HG03558 (cell line): ENCODE measurements around the gene C2CD4A.

Experiments
- ATAC-seq: cut with Tn5 transposase; IDR thresholded peaks from one replicate; pipeline ENCODE4 v1.9.1; 2021; ENCODE audit warnings: moderate number of reproducible peaks; ENCODE audit not compliant: unreplicated experiment; ENCODE audit errors: extremely low read depth

Gene C2CD4A

DNA sequence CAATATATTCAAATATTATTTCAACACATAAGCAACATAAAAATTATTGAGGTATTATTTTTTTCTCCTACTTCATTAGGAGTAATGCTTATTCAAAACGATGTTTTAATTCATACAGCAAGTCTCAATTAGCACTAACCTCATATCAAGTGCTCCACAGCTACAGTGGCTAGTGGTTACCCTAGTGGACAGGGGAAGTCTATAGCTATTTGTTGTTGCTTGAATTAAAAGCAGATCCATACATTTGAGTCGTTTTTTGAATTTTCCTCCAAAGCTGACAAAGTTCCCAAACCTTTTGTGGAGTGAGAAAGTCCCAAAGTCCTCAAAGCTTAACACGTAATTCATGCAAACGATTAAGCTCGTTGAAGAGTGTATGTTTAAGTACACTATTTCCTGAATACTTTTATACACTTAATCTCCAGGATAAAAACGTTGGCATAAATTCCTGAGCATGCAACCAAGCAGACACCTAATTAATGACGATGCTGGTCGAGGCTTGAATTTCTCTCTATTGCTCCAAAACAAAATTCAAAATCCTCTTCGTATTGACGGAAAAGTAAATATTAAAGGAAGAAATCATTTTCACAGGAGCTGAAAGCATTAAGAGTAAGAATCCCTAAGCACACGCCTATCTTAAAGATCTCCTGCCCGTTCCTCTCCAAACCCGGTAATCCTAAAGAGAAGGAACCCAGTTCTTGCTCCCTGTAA, 7.5 kb upstream of the C2CD4A start:
- ATAC-seq: no peak

DNA sequence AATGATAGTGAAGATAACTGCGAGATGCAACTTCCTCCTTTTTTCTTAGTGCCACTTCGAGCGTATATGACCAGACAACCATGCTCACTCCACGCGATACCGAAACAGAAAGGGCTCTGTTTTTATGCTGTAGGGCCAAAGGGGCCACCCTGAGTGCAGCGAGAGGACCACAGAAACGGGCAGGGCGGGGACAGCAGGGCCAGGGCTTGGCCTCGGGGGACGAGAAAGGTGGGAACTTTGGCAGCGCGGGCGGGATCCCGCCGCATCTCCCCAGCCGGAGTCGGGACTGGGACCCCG, 7.0 kb upstream of the C2CD4A start:
- peak; percentile 50 for ATAC-seq

DNA sequence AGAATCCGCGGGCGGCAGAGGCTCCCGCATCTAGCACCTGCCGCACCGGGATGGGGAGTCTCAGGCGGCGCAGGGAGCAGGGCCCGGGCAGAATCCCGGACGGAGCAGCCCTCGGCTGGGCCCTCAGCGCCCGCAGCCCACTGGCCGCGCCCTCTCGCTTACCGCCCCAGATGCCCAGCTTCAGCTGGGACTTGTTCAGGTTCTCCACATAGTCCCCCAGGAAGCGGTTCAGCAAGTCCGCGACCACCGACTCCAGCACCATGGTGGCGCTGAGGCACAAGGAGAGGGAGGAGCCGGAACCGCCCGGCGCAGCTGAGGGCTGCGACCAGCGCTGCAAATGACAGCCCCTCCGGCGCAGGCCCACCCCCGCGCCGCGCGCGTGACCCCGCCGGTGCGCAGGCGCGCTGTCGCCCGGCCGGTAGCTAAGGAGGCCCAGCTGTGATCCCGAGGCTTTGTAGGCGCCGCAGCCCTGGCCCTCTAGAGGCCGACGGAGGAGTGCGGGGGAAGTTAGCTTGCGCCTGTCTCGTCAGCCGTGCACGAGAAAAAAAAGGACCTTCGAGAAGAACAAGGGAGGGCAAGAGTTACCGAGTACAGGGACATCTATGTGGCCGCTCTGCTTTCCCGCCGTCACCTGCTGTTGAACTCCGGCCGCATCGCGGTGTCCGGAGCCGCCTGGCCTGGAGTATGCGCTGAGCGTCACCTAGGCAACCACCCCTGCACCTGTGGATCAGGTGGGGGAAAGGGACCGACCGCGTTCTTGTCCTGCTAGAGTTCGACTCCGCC, 6.5 kb upstream of the C2CD4A start, which contains the start of gene VPS13C:
Gene VPS13C (minus strand): TSS at position 335 of the 783 bp plus-strand sequence. CDS start 73 bp downstream, at position 262.
- ATAC-seq: peak; percentile 56

GRCh38 chr15:62060896-62061280, 5.9 kb upstream of the C2CD4A start:
- no peak for ATAC-seq

DNA sequence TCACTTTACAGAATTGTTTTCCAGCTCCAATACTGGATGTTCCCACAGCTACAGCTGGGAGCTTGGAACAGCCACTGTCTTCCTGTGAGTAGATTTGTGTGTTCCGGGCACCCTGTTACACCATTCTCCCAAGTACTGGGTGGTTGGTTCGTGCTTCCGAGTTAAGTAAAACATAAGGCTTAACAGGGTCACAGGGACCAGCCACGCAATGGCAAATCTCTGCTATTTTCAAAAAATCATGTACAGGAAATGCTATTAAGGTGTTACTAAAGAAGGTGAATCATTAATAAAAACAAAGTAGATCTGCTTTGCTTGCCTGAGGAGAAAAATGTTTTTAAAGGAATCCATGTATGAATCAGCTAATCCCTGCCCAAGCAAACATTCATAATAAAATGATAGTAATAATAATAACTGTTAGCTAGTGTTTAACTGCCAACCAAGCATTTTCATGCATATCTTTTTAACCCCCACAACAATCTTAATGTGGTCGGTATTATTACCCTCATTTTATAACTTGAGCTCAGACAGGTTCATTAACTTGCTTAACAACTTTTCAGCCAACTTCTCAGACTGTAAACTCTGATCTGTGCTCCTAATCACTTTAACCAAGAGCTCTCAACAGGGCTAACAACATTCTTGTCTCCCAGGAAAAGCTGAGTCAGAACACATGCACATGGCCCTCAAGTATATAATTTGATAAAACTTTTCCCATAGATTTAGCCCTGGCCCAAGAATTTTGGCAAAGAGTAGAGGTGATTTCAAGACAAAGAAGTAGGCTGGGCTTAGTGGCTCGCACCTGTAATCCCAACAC, 2.7 kb upstream of the C2CD4A start:
- no peak for ATAC-seq

DNA sequence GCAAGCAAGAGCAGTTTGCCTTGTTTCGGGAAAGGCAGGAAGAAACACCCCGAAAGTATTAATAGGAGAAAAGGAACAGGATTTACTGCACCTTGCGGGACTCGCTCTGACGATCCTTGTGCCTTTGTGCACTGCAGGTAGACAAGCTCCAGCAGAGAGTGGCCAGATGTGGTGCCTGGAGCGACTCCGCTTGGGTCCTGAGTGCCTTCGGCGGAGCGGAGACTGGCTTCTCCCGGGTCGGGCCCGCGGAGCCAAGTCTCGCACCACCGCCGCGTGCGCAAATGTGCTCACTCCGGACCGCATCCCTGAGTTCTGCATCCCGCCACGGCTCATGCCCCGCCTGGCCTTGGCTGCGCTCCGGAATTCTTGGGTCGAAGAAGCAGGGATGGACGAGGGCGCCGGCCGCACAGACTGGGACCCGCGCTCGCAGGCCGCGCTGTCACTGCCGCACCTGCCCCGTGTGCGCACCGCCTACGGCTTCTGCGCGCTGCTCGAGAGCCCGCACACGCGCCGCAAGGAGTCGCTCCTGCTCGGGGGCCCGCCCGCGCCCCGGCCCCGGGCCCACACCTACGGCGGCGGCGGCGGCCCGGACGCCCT, 769 bp downstream of the C2CD4A start:
- ATAC-seq: no peak

DNA sequence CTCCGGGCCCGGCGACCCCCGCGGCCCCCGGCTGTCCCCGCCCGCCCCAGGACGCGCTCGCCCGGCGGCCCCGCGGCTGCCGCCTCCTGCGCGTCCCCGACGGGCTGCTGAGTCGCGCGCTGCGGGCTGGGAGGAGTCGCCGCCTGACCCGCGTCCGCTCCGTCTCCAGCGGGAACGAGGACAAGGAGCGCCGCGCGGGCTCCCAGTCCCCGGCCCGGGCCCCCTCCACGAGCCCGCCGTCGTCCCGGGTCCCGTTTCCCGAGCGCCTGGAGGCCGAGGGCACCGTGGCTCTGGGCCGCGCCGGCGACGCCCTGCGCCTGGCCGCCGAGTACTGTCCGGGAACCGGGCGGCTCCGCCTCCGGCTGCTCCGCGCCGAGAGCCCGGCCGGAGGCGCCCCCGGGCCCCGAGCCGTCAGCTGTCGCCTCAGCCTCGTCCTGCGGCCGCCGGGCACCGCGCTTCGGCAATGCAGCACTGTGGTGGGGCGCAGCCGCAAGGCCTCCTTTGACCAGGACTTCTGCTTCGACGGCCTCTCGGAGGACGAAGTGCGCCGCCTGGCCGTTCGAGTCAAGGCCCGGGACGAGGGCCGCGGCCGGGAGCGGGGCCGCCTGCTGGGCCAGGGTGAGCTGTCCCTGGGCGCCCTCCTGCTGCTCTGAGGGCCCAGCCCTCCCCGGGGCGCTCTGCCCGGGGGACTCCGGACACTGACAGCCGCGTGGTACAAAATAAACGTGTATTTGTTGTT, 1.5 kb downstream of the C2CD4A start:
- no peak for ATAC-seq

GRCh38 chr15:62068810-62069167, 2.0 kb downstream of the C2CD4A start:
- ATAC-seq: no peak

GRCh38 chr15:62069551-62069950, 2.8 kb downstream of the C2CD4A start:
- ATAC-seq: no peak

GRCh38 chr15:62071711-62072308, 5.0 kb downstream of the C2CD4A start:
- ATAC-seq: no peak

- no peak for ATAC-seq
Measured at GRCh38 chr15:62075595-62076277, 9.0 kb downstream of the C2CD4A start.

DNA sequence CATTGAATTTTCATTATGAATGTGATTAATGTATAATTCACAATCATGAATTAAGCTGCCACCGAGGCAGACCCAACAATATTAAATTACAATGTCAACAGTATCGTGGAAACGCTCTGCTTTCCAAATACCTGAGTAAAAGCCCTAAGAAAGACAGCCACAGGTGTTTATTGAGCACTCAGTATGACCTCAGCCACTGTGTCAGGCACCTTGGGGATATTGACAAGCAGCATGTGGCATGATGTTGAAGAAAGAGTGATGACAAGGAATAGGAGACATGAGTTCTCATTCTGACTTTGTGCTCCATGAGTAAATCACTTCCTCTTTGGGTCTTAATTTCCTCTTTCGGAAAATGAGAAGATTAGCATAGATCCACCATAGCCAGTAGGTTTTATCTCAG, 12.8 kb downstream of the C2CD4A start:
- no peak for ATAC-seq

DNA sequence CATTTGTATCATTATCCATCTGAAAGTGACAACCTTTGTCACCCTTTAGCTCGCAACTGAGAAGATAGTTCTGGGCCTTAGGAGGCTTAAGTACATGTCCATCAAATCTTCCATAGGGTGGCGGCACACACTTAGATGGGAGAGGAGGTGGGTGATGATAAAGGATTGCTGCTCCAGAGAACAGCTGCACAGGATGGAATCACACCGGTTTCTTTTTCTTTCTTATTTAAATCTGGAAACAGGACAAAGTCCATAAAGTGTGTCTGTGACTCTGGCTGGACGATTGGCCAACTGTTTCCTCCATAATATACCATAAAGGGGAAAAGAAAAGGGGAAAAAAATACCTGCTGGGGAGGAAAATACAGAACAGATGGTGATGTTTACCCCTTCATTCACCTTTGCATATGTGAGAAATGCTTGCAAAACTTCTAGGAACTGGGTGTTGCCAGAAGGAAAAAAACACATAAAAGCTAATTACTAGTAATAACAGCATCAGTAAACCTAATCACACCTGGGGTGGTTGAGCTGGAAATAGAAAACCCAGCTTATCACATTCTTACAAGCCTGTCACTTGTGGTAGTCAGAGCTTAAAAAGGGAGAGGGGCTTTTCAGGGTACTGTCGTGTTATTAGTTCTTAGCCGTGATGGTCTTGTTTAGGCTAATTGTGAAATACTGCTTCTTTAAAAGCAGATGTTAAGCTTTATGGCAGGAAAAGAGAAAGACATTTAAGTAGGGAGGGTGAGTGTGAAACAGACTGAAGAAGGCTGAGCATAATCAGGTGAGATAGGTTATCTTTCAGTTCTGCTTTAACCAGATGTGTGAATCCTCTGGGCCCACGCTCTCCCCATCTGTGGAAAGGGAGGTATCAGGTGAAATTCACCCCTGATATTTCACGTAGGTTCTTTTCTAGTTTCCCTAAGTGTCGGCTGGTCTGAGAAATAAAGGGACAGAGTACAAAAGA, 16.7 kb downstream of the C2CD4A start:
- ATAC-seq: no peak

DNA sequence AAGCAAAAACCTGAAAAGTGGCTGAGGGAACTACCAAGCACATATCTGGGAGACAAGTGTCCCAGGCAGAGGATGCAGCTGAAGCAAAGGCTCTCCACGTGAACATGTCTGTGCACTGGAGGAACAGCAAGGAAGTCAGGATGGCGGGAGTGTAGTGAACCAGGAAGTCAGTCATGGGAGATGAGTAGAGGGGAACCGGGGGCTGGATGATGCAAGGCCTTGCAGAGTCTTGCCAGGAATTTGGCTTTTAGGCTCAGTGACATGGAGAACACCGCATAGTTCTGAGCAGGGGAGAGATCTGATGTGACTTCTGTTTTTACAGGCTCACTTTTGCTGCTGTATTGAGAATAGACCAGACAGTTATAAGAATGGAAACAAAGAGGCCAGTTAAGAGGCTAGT, 19.0 kb downstream of the C2CD4A start:
- no peak for ATAC-seq

GRCh38 chr15:62087671-62088352, 21.0 kb downstream of the C2CD4A start:
- ATAC-seq: no peak

DNA sequence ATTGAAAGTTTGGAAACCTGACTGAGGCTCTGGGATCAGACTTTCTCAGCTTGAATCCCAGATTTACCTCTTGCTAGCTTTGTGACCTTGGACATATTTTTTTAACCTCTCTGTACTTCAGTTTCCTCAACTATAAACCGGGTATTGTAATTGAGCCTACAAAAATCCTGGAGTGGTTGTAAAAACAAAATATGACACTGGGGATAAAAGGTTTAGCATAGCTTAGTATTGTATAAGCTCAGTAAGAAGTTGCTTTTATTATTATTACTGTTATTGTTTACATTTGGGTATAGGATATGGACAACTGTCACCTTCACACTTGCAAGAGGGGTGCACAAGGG, 21.5 kb downstream of the C2CD4A start:
- no peak for ATAC-seq

- ATAC-seq: no peak
Measured at GRCh38 chr15:62089616-62090015, 22.8 kb downstream of the C2CD4A start.

DNA sequence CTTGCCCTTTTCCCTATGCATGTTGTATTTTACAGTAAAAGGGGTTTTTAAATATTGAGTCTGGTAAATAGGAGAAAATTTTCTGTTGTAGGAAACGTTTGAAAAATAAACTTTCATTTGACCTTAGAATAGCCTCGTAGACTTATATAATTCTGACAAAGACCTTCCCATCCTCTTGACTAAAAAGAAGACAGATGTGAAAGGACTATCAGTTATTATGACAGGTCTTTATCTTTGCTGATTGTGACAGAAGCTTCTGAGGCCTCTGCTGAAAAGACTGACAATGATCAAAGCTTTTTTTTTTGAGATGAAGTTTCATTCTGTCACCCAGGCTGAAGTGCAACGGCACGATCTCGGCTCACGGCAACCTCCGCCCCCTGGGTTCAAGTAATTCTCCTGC, 24.2 kb downstream of the C2CD4A start:
- no peak for ATAC-seq
